ENCODE data around the gene SLC1A7.

Gene SLC1A7

DNA sequence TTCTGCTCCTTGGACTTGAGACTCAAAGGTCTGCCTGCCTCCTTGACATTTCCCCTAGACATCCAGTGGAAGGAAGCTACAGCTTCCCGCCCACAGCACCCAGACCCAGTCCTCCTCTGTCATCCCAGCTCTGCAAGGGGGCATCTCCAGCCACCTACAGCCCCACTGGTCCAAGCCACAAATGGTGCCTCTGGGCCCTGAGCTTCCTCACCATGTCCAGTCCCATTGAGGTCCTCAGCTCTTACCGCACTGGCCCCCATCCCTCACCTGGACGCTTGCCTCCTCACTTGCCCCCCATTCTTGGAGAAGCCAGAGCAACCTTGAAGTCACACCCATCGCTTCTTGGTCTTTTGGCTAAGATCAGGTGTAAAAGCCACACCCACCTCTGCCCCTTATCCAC, 67.2 kb downstream of the SLC1A7 start:
- peak; percentile 4 for DNase-seq

- peak; percentile 17 for DNase-seq
These were observed 67.9 kb downstream of the SLC1A7 start for GRCh38 chr1:53074313-53075154.

GRCh38 chr1:53073868-53074311, 68.5 kb downstream of the SLC1A7 start:
- DNase-seq = peak; percentile 17

GRCh38 chr1:53073287-53073686, 69.2 kb downstream of the SLC1A7 start:
- no peak for DNase-seq

GRCh38 chr1:53071915-53072314, 70.5 kb downstream of the SLC1A7 start:
- DNase-seq = no peak

DNA sequence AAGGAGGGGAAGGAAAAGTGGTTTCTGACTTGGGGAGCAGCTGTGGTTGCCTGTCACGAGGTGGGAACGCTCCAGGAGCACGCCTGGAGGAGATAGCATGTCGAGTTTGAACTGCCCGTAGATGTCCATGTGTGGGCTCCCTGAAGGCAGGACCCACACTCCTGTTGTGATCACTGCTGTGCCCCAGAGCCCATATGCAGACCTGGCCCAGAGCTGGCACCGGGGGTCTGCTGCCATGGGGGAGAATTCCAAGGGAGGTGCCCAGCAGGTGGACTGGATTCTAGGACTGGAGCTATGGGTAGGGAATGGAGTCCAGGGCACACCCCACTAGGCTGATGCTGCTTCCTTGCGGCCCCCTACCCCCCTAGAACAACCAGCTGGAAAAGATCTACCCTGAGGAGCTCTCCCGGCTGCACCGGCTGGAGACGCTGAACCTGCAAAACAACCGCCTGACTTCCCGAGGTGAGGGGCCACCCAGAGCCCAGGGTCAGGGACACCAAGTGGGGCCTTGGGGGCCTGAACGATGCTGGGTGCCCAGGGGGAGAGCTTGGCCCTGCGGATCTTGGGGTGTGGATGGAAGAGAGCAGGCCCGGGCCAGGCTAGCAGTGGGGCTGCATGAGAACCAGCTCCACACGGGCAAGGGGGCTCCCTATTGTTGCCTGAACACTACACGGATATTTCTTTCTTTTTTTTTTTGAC, 71.1 kb downstream of the SLC1A7 start:
- peak; percentile 17 for DNase-seq

- DNase-seq = peak; percentile 15
These were observed 71.8 kb downstream of the SLC1A7 start for GRCh38 chr1:53070621-53071020.

- peak; percentile 28 for DNase-seq
These were observed 72.6 kb downstream of the SLC1A7 start for GRCh38 chr1:53069663-53070327.

DNA sequence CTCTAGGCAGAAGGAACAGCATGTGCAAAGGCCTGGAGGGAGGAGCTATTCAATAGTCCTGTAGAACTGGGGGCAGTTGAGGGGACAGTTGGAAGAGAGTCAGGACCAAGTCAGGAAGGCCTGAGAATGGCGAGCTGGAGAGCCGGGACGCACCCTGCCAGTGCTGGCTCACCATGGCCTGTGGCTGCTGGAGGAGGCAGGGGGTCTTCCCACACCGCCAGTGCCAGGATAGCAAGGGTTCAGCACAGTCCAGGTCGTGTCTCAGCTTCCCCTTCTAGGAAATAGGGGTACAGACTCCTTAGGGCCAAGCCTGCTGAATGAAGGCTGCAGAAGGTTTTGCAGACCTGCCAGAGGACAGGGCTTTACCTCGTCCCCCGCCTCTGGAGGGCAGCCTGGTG, 73.2 kb downstream of the SLC1A7 start:
- no peak for DNase-seq

- peak; percentile 16 for DNase-seq
These were observed 73.9 kb downstream of the SLC1A7 start for GRCh38 chr1:53068314-53069099.

DNA sequence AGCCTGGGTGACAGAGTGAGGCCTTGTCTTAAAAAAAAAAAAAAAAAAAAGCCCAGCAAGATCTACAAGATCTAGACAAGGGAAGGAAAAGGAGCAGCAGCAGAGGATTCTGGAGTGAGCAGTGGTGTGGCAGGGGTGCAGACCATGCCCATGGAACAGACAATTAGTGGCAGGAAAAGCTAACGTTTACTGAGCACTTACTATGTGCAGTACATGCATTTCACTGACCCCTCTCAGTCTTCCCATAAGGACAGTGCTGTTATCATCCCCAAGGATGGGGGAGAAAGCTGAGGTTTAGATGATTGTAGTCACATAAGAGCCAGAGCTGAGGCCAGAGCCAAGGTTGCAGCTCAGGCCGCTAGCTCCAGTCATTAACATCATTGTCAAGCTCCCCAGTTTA, 74.6 kb downstream of the SLC1A7 start:
- no peak for DNase-seq

DNA sequence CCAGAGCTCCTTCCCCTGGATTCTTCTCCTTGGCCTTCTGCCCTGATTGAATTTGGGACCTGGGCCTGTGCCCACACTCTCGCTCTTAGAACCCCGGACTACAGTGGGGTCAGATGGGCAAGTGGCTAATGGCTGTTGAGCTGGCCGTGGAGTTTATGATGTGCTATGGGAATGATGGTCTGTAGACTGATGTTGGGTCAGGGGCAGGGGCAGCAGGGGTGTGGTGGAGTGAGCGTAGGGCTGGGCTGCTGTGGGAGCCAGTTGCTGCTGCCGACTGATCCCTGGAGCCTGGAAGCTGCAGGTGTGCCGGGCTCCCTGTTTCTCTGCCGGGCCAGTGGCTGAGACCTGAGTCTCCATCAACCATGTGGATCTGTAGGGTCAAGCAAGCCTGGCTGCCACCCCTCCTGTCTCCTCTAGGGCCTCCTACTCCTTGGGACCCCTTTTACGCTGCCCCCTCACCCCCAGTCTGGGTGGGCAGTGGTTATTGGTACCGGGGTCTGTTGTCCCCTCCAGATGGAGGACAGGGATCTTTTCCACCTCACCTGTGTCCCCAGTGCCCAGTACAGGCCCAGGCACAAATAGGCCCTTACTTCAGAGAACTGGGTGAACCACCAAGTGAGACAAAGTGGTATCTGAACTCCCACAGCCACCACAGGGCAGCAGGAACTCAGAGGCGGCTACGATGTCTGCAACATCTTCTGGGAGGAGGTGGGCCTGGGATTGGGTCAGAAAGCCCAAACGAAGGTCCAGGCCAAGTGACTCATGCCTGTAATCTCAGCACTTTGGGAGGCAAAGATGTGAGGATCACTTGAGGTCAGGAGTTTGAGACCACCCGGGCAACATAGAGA, 75.3 kb downstream of the SLC1A7 start:
- peak; percentile 17 for DNase-seq

DNA sequence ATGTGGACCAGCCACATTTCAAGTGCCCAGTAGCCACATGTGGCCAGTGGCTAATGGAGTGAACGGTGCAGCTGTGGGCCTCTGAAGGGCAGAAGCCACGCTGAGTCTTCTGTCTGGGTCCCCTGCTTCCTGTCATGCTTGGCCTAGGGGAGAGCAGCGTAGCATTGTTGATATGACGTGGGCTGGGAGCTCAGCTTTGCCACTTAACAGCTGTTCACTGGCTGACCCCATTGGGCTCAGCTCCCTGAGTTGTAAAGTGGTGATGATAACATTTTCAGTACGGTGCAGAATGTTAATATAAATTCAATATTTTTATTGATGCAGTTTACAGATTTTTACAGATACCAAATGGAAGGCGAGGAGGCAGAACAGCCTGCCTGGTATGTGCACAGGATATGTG, 76.0 kb downstream of the SLC1A7 start:
- DNase-seq = no peak

DNA sequence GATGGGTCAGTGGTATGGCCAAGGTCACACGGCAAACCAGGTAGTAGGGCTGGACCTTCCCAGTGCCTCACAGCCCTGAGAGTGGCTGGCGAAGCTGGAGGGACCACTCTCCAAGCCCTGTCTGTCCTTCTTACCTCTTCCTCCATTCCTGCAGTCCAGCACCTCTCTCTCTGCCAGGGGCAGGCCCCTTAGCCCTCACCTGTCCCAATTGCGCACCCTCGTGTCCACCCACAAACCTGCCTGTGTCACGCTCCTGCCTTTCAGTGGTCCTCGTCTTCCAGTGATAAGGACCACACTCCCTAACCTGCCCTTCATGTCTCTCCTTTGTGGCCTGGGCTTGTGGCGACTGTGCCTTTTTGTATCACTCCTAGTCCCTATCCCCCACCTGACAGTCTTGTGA, 77.0 kb downstream of the SLC1A7 start:
- no peak for DNase-seq

GRCh38 chr1:53063744-53064515, 78.5 kb downstream of the SLC1A7 start:
- DNase-seq = no peak

DNA sequence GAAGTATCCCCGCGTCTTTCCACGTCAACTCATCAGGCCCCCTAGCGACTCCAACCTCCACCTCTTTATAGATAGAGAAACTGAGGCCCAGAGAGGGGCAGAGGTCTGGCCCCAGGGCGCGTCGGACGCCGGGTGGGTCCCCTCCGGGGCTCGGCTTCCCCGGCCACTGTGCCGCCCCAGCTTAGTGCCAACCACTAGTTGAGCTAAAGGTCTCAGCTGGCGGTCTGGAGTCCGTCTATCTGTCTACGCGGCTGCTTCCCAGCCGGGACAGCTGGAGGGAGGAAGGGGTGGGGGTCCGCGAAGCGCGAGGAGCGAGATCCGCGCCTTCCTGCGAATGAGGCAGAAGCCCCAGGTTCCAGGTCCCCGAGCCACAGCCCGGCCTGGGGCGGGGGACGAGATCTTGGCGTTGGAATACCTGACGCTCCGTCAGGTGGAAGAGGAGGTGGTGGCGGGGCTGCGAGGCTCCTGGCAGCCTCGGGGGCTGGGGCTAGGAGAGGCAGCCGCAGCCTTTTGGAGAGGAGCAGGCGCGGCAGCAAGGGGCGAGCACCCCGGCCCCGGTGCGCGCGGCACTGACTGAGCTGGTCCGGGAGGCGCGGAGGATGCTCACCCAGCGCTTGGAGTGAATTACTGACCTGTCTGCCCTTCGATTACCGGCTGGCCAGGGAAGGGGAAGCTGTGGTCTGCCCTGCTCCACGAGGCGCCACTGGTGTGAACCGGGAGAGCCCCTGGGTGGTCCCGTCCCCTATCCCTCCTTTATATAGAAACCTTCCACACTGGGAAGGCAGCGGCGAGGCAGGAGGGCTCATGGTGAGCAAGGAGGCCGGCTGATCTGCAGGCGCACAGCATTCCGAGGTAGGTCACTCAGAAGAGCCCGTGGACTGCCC, 79.5 kb downstream of the SLC1A7 start:
- DNase-seq = no peak

DNA sequence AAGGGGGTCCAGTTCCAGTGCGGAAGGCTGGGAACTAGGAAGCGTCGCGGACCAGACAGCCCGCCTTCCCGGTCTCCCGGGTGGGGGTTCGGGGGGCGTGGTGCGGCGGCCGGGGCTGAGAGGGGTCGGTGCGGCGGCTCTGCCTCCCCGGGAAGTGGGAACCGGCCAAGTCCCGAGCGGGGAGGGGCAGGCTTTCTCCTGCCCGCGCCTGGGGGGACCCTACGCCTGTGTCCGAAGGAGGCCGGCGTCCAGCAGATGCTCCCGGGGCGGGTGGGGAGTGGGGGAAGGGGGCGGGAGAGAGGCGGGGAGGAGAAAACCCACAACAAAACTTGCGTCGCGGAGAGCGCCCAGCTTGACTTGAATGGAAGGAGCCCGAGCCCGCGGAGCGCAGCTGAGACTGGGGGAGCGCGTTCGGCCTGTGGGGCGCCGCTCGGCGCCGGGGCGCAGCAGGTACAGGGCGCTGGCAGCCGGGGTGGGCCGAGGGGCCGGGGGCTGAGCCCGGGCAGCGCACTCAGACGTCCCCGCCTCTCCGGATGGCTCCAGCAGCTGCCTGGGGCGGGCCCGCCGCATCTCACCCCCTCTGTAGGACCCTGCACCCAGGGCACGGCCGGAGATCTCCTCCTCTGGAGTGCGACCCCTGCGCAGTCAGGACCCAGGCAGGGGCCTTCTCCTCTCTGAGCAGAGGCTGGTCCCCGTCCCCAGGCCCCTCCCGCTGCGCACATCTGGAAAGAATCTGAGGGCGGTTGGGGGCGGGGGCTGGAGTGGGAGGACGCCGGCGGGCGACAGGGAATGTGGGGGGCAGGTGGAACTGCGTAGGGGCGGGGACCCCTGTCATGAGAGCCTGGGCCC, 80.4 kb downstream of the SLC1A7 start, which contains the start of gene PODN:
PODN (plus strand) TSS at position 355 of the 849 bp plus-strand sequence. CDS start 7,643 bp downstream, outside the sequence.
- DNase-seq = no peak

DNA sequence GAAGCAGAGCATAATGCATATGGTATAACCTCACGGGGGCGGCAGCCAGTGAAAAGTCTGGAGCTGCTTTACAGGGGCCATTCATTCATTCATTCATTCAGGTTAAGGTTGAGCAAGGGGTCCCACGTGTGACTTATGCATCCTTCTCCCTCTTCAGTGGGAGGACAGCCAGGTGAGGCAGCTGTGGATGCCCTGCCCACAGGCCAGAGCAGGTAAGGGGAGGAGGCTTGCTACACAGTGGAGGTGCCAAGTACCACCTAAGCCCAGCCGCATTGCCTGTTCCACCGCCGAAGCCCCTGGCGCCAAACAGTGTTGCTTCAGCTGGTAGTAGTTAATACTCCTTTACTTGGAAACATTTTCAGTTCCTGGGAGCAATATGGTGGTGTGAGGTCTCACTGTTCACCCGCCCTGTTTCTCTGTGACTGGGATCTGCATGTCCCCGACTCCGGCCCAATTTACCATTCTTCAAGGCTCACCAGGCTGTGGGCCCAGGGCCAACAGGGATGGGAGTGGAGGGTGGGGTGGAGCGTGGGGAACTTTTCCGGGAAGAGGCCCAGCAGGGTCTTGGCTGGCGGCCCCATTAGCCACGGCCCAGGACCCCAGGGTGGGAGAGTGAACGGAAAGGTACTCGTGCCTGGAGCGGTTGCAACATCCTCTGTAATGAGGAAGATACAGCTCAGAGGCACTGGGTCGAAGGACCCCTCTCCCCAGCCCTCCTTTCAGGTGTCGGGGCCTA, 81.1 kb downstream of the SLC1A7 start:
- DNase-seq = no peak
